Spleen (tissue), 11 donors: Measurements from ENCODE around the gene APOA5. TPM values are rescaled to one million over a fixed set of nuclear protein-coding genes. Genes with fewer than 3 reads are reported as not detected.

Source experiments
- DNase-seq: peaks from one replicate; pipeline ENCODE4 v3.0.0-alpha.2; 2020
- H3K27ac ChIP-seq, 8 donors: fragments of 200-600 bp; sonication (generic) in 7 of 8; 1 replicate in 4 of 8; 2 replicates in 4 of 8; pipeline versions ENCODE4 v1.5.0 to v1.8.0; 2016 to 2021; ENCODE audit warnings: inconsistent platforms in 4 of 8, mild to moderate bottlenecking in 4 of 8, moderate library complexity in 1 of 8
- H3K27me3 ChIP-seq, 7 donors: fragments of 200-600 bp; sonication (generic) in 6 of 7; replicated peaks in 1 of 7; 1 replicate in 4 of 7; 2 replicates in 3 of 7; pipeline versions ENCODE4 v1.5.0 to v1.8.0; 2016 to 2021; ENCODE audit warnings: inconsistent platforms in 3 of 7, mild to moderate bottlenecking in 1 of 7
- H3K36me3 ChIP-seq, 6 donors: fragments of 200-600 bp; sonication (generic) in 5 of 6; 1 replicate in 4 of 6; 2 replicates in 2 of 6; pipeline versions ENCODE4 v1.5.0 to v1.8.0; 2016 to 2021; ENCODE audit warnings: inconsistent platforms in 2 of 6
- H3K4me1 ChIP-seq, 6 donors: fragments of 200-600 bp; sonication (generic) in 5 of 6; 1 replicate in 3 of 6; 2 replicates in 3 of 6; pipeline versions ENCODE4 v1.5.0 to v1.8.0; 2016 to 2021; ENCODE audit warnings: inconsistent platforms in 3 of 6
- H3K4me3 ChIP-seq, 8 donors: fragments of 200-600 bp; sonication (generic) in 7 of 8; 1 replicate in 4 of 8; 2 replicates in 4 of 8; pipeline versions ENCODE4 v1.5.0 to v1.8.0; 2016 to 2021; ENCODE audit warnings: inconsistent platforms in 4 of 8, mild to moderate bottlenecking in 4 of 8, moderate library complexity in 2 of 8
- H3K9me3 ChIP-seq, 8 donors: fragments of 200-600 bp; sonication (generic) in 7 of 8; 1 replicate in 4 of 8; 2 replicates in 4 of 8; pipeline versions ENCODE4 v1.5.0 to v1.8.0; 2016 to 2021; ENCODE audit warnings: inconsistent platforms in 4 of 8
- POLR2A ChIP-seq, 3 donors: fragments of 450-650 bp; IDR thresholded peaks; one replicate each; pipeline ENCODE4 v1.5.1; 2017; ENCODE audit warnings: antibody characterized with exemption in 3 of 3, mild to moderate bottlenecking in 1 of 3
- POLR2AphosphoS5 ChIP-seq, 3 donors: sonication (generic); formaldehyde crosslinking; IDR thresholded peaks; one replicate each; pipeline ENCODE4 v1.5.1; 2017; ENCODE audit warnings: antibody characterized with exemption in 3 of 3
- WGBS, 5 donors: extraction: QIAGEN DNeasy Blood & Tissue Kit in 3 of 5; methylation state at CpG; one replicate each; pipeline versions ENCODE4 v1.1.5 to v1.1.7; 2013 to 2018; 5-methylcytosine and 5-hydroxymethylcytosine counted together
- intact Hi-C: fragments of 100-400 bp; cut with DNase I; formaldehyde crosslinking; loops from one replicate; pipeline ENCODE4 v1.15.0; 2023; ENCODE audit warnings: low total_unique reads
- polyA plus RNA-seq, 3 donors: library from polyadenylated mRNA; stranded (reverse); fragments of 200-250 nt; gene quantifications; one replicate each; pipeline ENCODE4 v1.2.1, GENCODE V29; 2013
- total RNA-seq, 7 donors: library from RNA; depleted of rRNA in 3 of 7; stranded (reverse); fragments of >200 nt in 3 of 7; fragmentation: NEBNext Ultra II Directional in 4 of 7; extraction: Animal tissue kit (Norgen Biotek cat#: 25700) in 4 of 7; gene quantifications; one replicate each; pipeline versions ENCODE4 v1.1.0 to v1.2.1, GENCODE V29; 2016 to 2021
- TF ChIP-seq, protein P1 (sequence below), 11 experiments: fragments of 200-600 bp in 7 of 11; fragments of 450-650 bp in 4 of 11; sonication (generic) in 4 of 11; IDR thresholded peaks in 8 of 11; conservative IDR thresholded peaks in 3 of 11; 1 replicate in 7 of 11; 2 replicates in 4 of 11; pipeline versions ENCODE4 v1.4.0 to v1.8.0; 2016 to 2021; ENCODE audit warnings: antibody characterized with exemption in 11 of 11, inconsistent platforms in 4 of 11, mild to moderate bottlenecking in 1 of 11
- donor health status: healthy with polysubstance abuse.
- donor health status: DM: no; HTN: no; CAD: no; lungs with moderate emphysema.
- donor health status: DM: no; HTN: no; CAD: no.
- donor health status: Bipolar disorder and iron deficiency.
- donor health status: healthy.
- donor health status: DM: no; HTN: no; CAD: no.
- donor health status: DM: yes; HTN: yes; CAD: no.

APOA5 gene
- total and polyA plus RNA-seq, 10 donors = not detected

GRCh38 chr11:116791002-116791812 is 472 bp downstream of the APOA5 start:
- Histone ChIP-seq H3K4me1 (peaks cover 11 to 38% (median 32%) of the 10 kb centered on the region in 6 donors), H3K36me3 (peaks cover 0 to 6% (median 3%) of the 10 kb centered on the region in 6 donors), H3K4me3 (peak overlapping the region in 1 of 8 donors; percentile 46), H3K9me3 (no peaks in the 10 kb centered on the region), H3K27me3 (peaks cover 0 to 19% (median 0%) of the 10 kb centered on the region in 7 donors), H3K27ac (no peak overlapping the region)
- intact Hi-C loops = loop anchor here (2.0 kb wide), 1 partner anchor 316 kb away; no protein-coding TSS in a partner anchor
- TF ChIP-seq, protein P1, sequence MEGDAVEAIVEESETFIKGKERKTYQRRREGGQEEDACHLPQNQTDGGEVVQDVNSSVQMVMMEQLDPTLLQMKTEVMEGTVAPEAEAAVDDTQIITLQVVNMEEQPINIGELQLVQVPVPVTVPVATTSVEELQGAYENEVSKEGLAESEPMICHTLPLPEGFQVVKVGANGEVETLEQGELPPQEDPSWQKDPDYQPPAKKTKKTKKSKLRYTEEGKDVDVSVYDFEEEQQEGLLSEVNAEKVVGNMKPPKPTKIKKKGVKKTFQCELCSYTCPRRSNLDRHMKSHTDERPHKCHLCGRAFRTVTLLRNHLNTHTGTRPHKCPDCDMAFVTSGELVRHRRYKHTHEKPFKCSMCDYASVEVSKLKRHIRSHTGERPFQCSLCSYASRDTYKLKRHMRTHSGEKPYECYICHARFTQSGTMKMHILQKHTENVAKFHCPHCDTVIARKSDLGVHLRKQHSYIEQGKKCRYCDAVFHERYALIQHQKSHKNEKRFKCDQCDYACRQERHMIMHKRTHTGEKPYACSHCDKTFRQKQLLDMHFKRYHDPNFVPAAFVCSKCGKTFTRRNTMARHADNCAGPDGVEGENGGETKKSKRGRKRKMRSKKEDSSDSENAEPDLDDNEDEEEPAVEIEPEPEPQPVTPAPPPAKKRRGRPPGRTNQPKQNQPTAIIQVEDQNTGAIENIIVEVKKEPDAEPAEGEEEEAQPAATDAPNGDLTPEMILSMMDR (IDR thresholded peaks at IDR 0.05 in 8 of 11, conservative IDR thresholded peaks at IDR 0.05 in 3 of 11) = peak; percentile 59 to 95 (median 91)
- no peak for TF ChIP-seq POLR2A (IDR thresholded peaks at IDR 0.05)
- TF ChIP-seq POLR2AphosphoS5 (IDR thresholded peaks at IDR 0.05) = peak in 2 of 3 donors; percentile 43 to 48
- DNase-seq = peak; percentile 92
- WGBS, 5 donors = 25 to 31% (median 29%) methylated on average over 21 to 31 of the region's 31 CpGs

- no peak overlapping the region for H3K4me3 ChIP-seq
These were observed 1.3 kb downstream of the APOA5 start for GRCh38 chr11:116790167-116791001.

GRCh38 chr11:116788975-116789374 is 2.7 kb downstream of the APOA5 start:
- Histone ChIP-seq H3K27ac (no peak overlapping the region), H3K4me1 (peaks cover 14 to 50% (median 35%) of the 10 kb centered on the region in 6 donors), H3K4me3 (peak overlapping the region in 1 of 8 donors; percentile 97), H3K9me3 (no peaks in the 10 kb centered on the region), H3K36me3 (peaks cover 0 to 29% (median 23%) of the 10 kb centered on the region in 6 donors), H3K27me3 (peaks cover 0 to 19% (median 0%) of the 10 kb centered on the region in 7 donors)
- intact Hi-C loops = no loop called here
- 82 to 94% (median 86%) methylated on average over 4 of the region's 4 CpGs for WGBS, 5 donors
- DNase-seq = no peak
- TF ChIP-seq POLR2A (IDR thresholded peaks at IDR 0.05) (no peak), POLR2AphosphoS5 (IDR thresholded peaks at IDR 0.05) (no peak)
- TF ChIP-seq, protein P1 (IDR thresholded peaks at IDR 0.05 in 8 of 11, conservative IDR thresholded peaks at IDR 0.05 in 3 of 11) = no peak

More at GRCh38 chr11:116790167-116791001, 1.3 kb downstream of the APOA5 start:
- peaks cover 0 to 15% (median 9%) of the 10 kb centered on the region in 6 donors for H3K36me3 ChIP-seq
- H3K4me1 ChIP-seq = peaks cover 14 to 47% (median 35%) of the 10 kb centered on the region in 6 donors
- TF ChIP-seq, protein P1 (IDR thresholded peaks at IDR 0.05 in 8 of 11, conservative IDR thresholded peaks at IDR 0.05 in 3 of 11) = no peak
- TF ChIP-seq POLR2A (IDR thresholded peaks at IDR 0.05) = no peak
- no peak for TF ChIP-seq POLR2AphosphoS5 (IDR thresholded peaks at IDR 0.05)
- WGBS, 5 donors = 87 to 93% (median 87%) methylated on average over 28 to 53 of the region's 53 CpGs
- peak; percentile 80 for DNase-seq
- H3K27me3 ChIP-seq = peaks cover 0 to 19% (median 0%) of the 10 kb centered on the region in 7 donors
- no peak overlapping the region for H3K27ac ChIP-seq
- no peaks in the 10 kb centered on the region for H3K9me3 ChIP-seq
- intact Hi-C loops = loop anchor here (2.0 kb wide), 1 partner anchor 316 kb away; no protein-coding TSS in a partner anchor
